Spleen (tissue), 11 donors: ENCODE measurements around the gene DCP1A. TPM values are rescaled to one million over a fixed set of nuclear protein-coding genes. Genes with fewer than 3 reads are reported as not detected.
A peak's percentile ranks its signal among the peaks of the same experiment; 100 is the strongest.

ENCODE experiments used
- DNase-seq: peaks from one replicate; pipeline ENCODE4 v3.0.0-alpha.2; 2020
- H3K27ac ChIP-seq, 8 donors: fragments of 200-600 bp; sonication (generic) in 7 of 8; 1 replicate in 4 of 8; 2 replicates in 4 of 8; pipeline versions ENCODE4 v1.5.0 to v1.8.0; 2016 to 2021; ENCODE audit warnings: inconsistent platforms in 4 of 8, mild to moderate bottlenecking in 4 of 8, moderate library complexity in 1 of 8
- H3K27me3 ChIP-seq, 7 donors: fragments of 200-600 bp; sonication (generic) in 6 of 7; replicated peaks in 1 of 7; 1 replicate in 4 of 7; 2 replicates in 3 of 7; pipeline versions ENCODE4 v1.5.0 to v1.8.0; 2016 to 2021; ENCODE audit warnings: inconsistent platforms in 3 of 7, mild to moderate bottlenecking in 1 of 7
- H3K36me3 ChIP-seq, 6 donors: fragments of 200-600 bp; sonication (generic) in 5 of 6; 1 replicate in 4 of 6; 2 replicates in 2 of 6; pipeline versions ENCODE4 v1.5.0 to v1.8.0; 2016 to 2021; ENCODE audit warnings: inconsistent platforms in 2 of 6
- H3K4me1 ChIP-seq, 6 donors: fragments of 200-600 bp; sonication (generic) in 5 of 6; 1 replicate in 3 of 6; 2 replicates in 3 of 6; pipeline versions ENCODE4 v1.5.0 to v1.8.0; 2016 to 2021; ENCODE audit warnings: inconsistent platforms in 3 of 6
- H3K4me3 ChIP-seq, 8 donors: fragments of 200-600 bp; sonication (generic) in 7 of 8; 1 replicate in 4 of 8; 2 replicates in 4 of 8; pipeline versions ENCODE4 v1.5.0 to v1.8.0; 2016 to 2021; ENCODE audit warnings: inconsistent platforms in 4 of 8, mild to moderate bottlenecking in 4 of 8, moderate library complexity in 2 of 8
- H3K9me3 ChIP-seq, 8 donors: fragments of 200-600 bp; sonication (generic) in 7 of 8; 1 replicate in 4 of 8; 2 replicates in 4 of 8; pipeline versions ENCODE4 v1.5.0 to v1.8.0; 2016 to 2021; ENCODE audit warnings: inconsistent platforms in 4 of 8
- CTCF ChIP-seq, 11 experiments: fragments of 200-600 bp in 7 of 11; fragments of 450-650 bp in 4 of 11; sonication (generic) in 4 of 11; IDR thresholded peaks in 8 of 11; conservative IDR thresholded peaks in 3 of 11; 1 replicate in 7 of 11; 2 replicates in 4 of 11; pipeline versions ENCODE4 v1.4.0 to v1.8.0; 2016 to 2021; ENCODE audit warnings: antibody characterized with exemption in 11 of 11, inconsistent platforms in 4 of 11, mild to moderate bottlenecking in 1 of 11
- POLR2A ChIP-seq, 3 donors: fragments of 450-650 bp; IDR thresholded peaks; one replicate each; pipeline ENCODE4 v1.5.1; 2017; ENCODE audit warnings: antibody characterized with exemption in 3 of 3, mild to moderate bottlenecking in 1 of 3
- POLR2AphosphoS5 ChIP-seq, 3 donors: sonication (generic); formaldehyde crosslinking; IDR thresholded peaks; one replicate each; pipeline ENCODE4 v1.5.1; 2017; ENCODE audit warnings: antibody characterized with exemption in 3 of 3
- WGBS, 5 donors: extraction: QIAGEN DNeasy Blood & Tissue Kit in 3 of 5; methylation state at CpG; one replicate each; pipeline versions ENCODE4 v1.1.5 to v1.1.7; 2013 to 2018; 5-methylcytosine and 5-hydroxymethylcytosine counted together
- intact Hi-C: fragments of 100-400 bp; cut with DNase I; formaldehyde crosslinking; loops from one replicate; pipeline ENCODE4 v1.15.0; 2023; ENCODE audit warnings: low total_unique reads
- polyA plus RNA-seq, 3 donors: library from polyadenylated mRNA; stranded (reverse); fragments of 200-250 nt; gene quantifications; one replicate each; pipeline ENCODE4 v1.2.1, GENCODE V29; 2013
- total RNA-seq, 7 donors: library from RNA; depleted of rRNA in 3 of 7; stranded (reverse); fragments of >200 nt in 3 of 7; fragmentation: NEBNext Ultra II Directional in 4 of 7; extraction: Animal tissue kit (Norgen Biotek cat#: 25700) in 4 of 7; gene quantifications; one replicate each; pipeline versions ENCODE4 v1.1.0 to v1.2.1, GENCODE V29; 2016 to 2021
- donor health status: healthy with polysubstance abuse.
- donor health status: DM: no; HTN: no; CAD: no; lungs with moderate emphysema.
- donor health status: DM: no; HTN: no; CAD: no.
- donor health status: Bipolar disorder and iron deficiency.
- donor health status: healthy.
- donor health status: DM: no; HTN: no; CAD: no.
- donor health status: DM: yes; HTN: yes; CAD: no.

Gene DCP1A
- total and polyA plus RNA-seq, 10 donors = 4.0 to 28.1 (median 23.3) TPM

- intact Hi-C loops = no loop called here
- no peak overlapping the region for H3K4me3 ChIP-seq
- H3K36me3 ChIP-seq = peaks cover 6 to 100% (median 88%) of the 10 kb centered on the region in 6 donors
- 50 to 63% (median 53%) methylated on average over 8 to 9 of the region's 9 CpGs for WGBS, 5 donors
- no peaks in the 10 kb centered on the region for H3K27me3 ChIP-seq
- DNase-seq = peak; percentile 93
- TF ChIP-seq POLR2AphosphoS5 (IDR thresholded peaks at IDR 0.05) (peak; percentile 87 to 93 (median 90)), CTCF (IDR thresholded peaks at IDR 0.05 in 8 of 11, conservative IDR thresholded peaks at IDR 0.05 in 3 of 11) (no peak)
- no peaks in the 10 kb centered on the region for H3K9me3 ChIP-seq
- H3K27ac ChIP-seq = peak overlapping the region; percentile 41 to 86 (median 76)
- peaks cover 11 to 81% (median 49%) of the 10 kb centered on the region in 6 donors for H3K4me1 ChIP-seq
These were observed 111.1 kb downstream of the DCP1A start for GRCh38 chr3:53236112-53236841.

- 67 to 80% (median 72%) methylated on average over 5 to 6 of the region's 6 CpGs for WGBS, 5 donors
- intact Hi-C loops = no loop called here
- Histone ChIP-seq H3K4me3 (no peak overlapping the region), H3K9me3 (no peaks in the 10 kb centered on the region), H3K27ac (peak overlapping the region in 7 of 8 donors; percentile 57 to 86 (median 77)), H3K4me1 (peaks cover 11 to 74% (median 41%) of the 10 kb centered on the region in 6 donors), H3K27me3 (no peaks in the 10 kb centered on the region), H3K36me3 (peaks cover 6 to 100% (median 88%) of the 10 kb centered on the region in 6 donors)
- no peak for TF ChIP-seq POLR2AphosphoS5 (IDR thresholded peaks at IDR 0.05)
- no peak for TF ChIP-seq CTCF (IDR thresholded peaks at IDR 0.05 in 8 of 11, conservative IDR thresholded peaks at IDR 0.05 in 3 of 11)
- TF ChIP-seq POLR2A (IDR thresholded peaks at IDR 0.05) = no peak
- no peak for DNase-seq
These were observed 111.8 kb downstream of the DCP1A start for GRCh38 chr3:53235545-53235944.

GRCh38 chr3:53234841-53235232 lies 112.5 kb downstream of the DCP1A start:
- Histone ChIP-seq H3K27ac (peak overlapping the region in 3 of 8 donors; percentile 76 to 86 (median 82)), H3K36me3 (peaks cover 8 to 100% (median 88%) of the 10 kb centered on the region in 6 donors), H3K4me3 (no peak overlapping the region), H3K4me1 (peaks cover 11 to 67% (median 41%) of the 10 kb centered on the region in 6 donors), H3K9me3 (no peaks in the 10 kb centered on the region), H3K27me3 (no peaks in the 10 kb centered on the region)
- DNase-seq = no peak
- 91 to 97% (median 93%) methylated on average over 5 to 10 of the region's 10 CpGs for WGBS, 5 donors
- no peak for TF ChIP-seq POLR2AphosphoS5 (IDR thresholded peaks at IDR 0.05)
- no peak for TF ChIP-seq CTCF (IDR thresholded peaks at IDR 0.05 in 8 of 11, conservative IDR thresholded peaks at IDR 0.05 in 3 of 11)
- no peak for TF ChIP-seq POLR2A (IDR thresholded peaks at IDR 0.05)
- intact Hi-C loops = no loop called here

GRCh38 chr3:53234130-53234840 lies 113.1 kb downstream of the DCP1A start:
- H3K36me3 ChIP-seq = peaks cover 7 to 100% (median 89%) of the 10 kb centered on the region in 6 donors
- 66 to 83% (median 75%) methylated on average over 12 to 15 of the region's 15 CpGs for WGBS, 5 donors
- no peak overlapping the region for H3K4me3 ChIP-seq
- DNase-seq = no peak
- peaks cover 11 to 70% (median 40%) of the 10 kb centered on the region in 6 donors for H3K4me1 ChIP-seq
- TF ChIP-seq POLR2AphosphoS5 (IDR thresholded peaks at IDR 0.05) = peak in 2 of 3 donors; percentile 47 to 50
- no peak for TF ChIP-seq CTCF (IDR thresholded peaks at IDR 0.05 in 8 of 11, conservative IDR thresholded peaks at IDR 0.05 in 3 of 11)
- no peak for TF ChIP-seq POLR2A (IDR thresholded peaks at IDR 0.05)
- peak overlapping the region in 1 of 8 donors; percentile 86 for H3K27ac ChIP-seq
- H3K27me3 ChIP-seq = no peaks in the 10 kb centered on the region
- intact Hi-C loops = no loop called here
- no peaks in the 10 kb centered on the region for H3K9me3 ChIP-seq
